ENCODE data around the gene PCMT1. TPM values are rescaled to one million over a fixed set of nuclear protein-coding genes. Genes with fewer than 3 reads are reported as not detected.

The PCMT1 gene
- total RNA-seq, 4 donors from 2014 or later = 62.2 to 133 (median 77.9) TPM

DNA sequence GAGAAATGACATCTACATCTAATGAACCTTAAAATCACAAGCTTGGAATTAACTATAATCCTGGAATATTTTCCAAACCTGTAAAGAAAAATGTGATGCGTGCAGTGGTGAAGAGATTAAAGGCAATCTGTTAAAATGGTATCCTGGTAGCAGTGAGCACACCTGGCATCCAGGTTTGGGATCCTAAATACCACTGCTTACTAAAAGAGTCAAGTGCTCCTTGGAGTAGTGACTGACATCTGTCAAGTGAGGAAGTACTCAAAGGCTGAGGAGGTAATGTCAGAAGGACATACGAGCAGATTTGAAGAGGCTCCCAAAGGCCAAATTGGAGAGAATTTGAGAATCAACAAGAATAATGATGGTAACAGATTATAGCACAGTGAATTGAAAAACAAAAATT lies 32.8 kb downstream of the PCMT1 start:
- intact Hi-C loops (cut with DNase I) = no loop called here
- 90 to 95% methylated on average over 2 of the region's 2 CpGs for WGBS, 2 donors
- Histone ChIP-seq H3K4me3 (replicated peaks in 1 of 3) (no peak overlapping the region), H3K36me3 (no peaks in the 10 kb centered on the region), H3K27ac (no peak overlapping the region), H3K4me1 (no peaks in the 10 kb centered on the region), H3K27me3 (no peaks in the 10 kb centered on the region), H3K9me3 (no peaks in the 10 kb centered on the region)
- TF ChIP-seq POLR2A (IDR thresholded peaks at IDR 0.05) (no peak), CTCF (IDR thresholded peaks at IDR 0.05) (no peak)
- DNase-seq = no peak

GRCh38 chr6:149783551-149783950 lies 34.0 kb downstream of the PCMT1 start:
- intact Hi-C loops (cut with DNase I) = no loop called here
- no peak overlapping the region for H3K27ac ChIP-seq
- H3K36me3 ChIP-seq = no peaks in the 10 kb centered on the region
- H3K4me1 ChIP-seq = no peaks in the 10 kb centered on the region
- no peak for DNase-seq
- no peaks in the 10 kb centered on the region for H3K9me3 ChIP-seq
- H3K4me3 ChIP-seq (replicated peaks in 1 of 3) = no peak overlapping the region
- TF ChIP-seq CTCF (IDR thresholded peaks at IDR 0.05) (no peak), POLR2A (IDR thresholded peaks at IDR 0.05) (no peak)
- H3K27me3 ChIP-seq = no peaks in the 10 kb centered on the region
- 93% methylated on average over 3 of the region's 3 CpGs for WGBS, 2 donors

GRCh38 chr6:149806127-149806526 lies 56.6 kb downstream of the PCMT1 start:
- Histone ChIP-seq H3K4me1 (no peaks in the 10 kb centered on the region), H3K4me3 (replicated peaks in 1 of 3) (no peak overlapping the region), H3K27ac (no peak overlapping the region), H3K27me3 (no peaks in the 10 kb centered on the region), H3K36me3 (peaks cover 0 to 5% of the 10 kb centered on the region in 2 donors), H3K9me3 (no peaks in the 10 kb centered on the region)
- WGBS, 2 donors = 89 to 92% methylated on average over 4 of the region's 4 CpGs
- no peak for TF ChIP-seq CTCF (IDR thresholded peaks at IDR 0.05)
- TF ChIP-seq POLR2A (IDR thresholded peaks at IDR 0.05) = no peak
- no peak for DNase-seq
- intact Hi-C loops (cut with DNase I) = no loop called here

- no peak for DNase-seq
- H3K9me3 ChIP-seq = no peaks in the 10 kb centered on the region
- peaks cover 0 to 2% of the 10 kb centered on the region in 2 donors for H3K36me3 ChIP-seq
- no peaks in the 10 kb centered on the region for H3K4me1 ChIP-seq
- intact Hi-C loops (cut with DNase I) = no loop called here
- no peaks in the 10 kb centered on the region for H3K27me3 ChIP-seq
- WGBS, 2 donors = 88 to 96% methylated on average over 2 of the region's 2 CpGs
- TF ChIP-seq CTCF (IDR thresholded peaks at IDR 0.05) (no peak), POLR2A (IDR thresholded peaks at IDR 0.05) (no peak)
- no peak overlapping the region for H3K4me3 ChIP-seq (replicated peaks in 1 of 3)
- no peak overlapping the region for H3K27ac ChIP-seq
These were observed 60.3 kb downstream of the PCMT1 start for GRCh38 chr6:149809798-149810197.

DNA sequence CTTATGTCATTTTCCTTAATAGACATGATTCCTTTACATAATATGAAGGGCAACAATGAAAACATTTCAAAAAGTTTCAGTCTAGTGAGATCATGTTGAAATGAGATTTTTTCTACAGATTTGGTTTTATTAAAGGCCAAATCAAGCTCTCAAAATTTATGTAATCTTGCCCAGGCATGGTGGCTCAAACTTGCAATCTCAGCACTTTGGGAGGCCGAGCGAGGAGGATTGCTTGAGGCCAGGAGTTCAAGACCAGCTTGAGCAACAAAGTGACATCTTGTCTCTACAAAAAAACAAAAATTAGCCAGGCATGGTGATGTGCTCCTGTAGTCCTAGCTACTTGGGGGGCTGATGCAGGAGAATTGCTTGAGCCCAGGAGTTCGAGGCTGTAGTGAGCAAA lies 63.8 kb downstream of the PCMT1 start:
- intact Hi-C loops (cut with DNase I) = no loop called here
- Histone ChIP-seq H3K4me3 (replicated peaks in 1 of 3) (no peak overlapping the region), H3K9me3 (no peaks in the 10 kb centered on the region), H3K36me3 (peaks cover 0 to 4% of the 10 kb centered on the region in 2 donors), H3K27ac (no peak overlapping the region), H3K27me3 (no peaks in the 10 kb centered on the region), H3K4me1 (no peaks in the 10 kb centered on the region)
- 96 to 98% methylated on average over 3 of the region's 3 CpGs for WGBS, 2 donors
- no peak for DNase-seq
- TF ChIP-seq CTCF (IDR thresholded peaks at IDR 0.05) (no peak), POLR2A (IDR thresholded peaks at IDR 0.05) (no peak)

Measured in thyroid gland (tissue), 4 donors.